ENCODE results near the gene NOP53.
"Not testable (repeated sequence)": the region's sequence is repeated elsewhere in the genome, so short reads cannot be mapped to it uniquely, and the experiment has no call there.

NOP53 gene

DNA sequence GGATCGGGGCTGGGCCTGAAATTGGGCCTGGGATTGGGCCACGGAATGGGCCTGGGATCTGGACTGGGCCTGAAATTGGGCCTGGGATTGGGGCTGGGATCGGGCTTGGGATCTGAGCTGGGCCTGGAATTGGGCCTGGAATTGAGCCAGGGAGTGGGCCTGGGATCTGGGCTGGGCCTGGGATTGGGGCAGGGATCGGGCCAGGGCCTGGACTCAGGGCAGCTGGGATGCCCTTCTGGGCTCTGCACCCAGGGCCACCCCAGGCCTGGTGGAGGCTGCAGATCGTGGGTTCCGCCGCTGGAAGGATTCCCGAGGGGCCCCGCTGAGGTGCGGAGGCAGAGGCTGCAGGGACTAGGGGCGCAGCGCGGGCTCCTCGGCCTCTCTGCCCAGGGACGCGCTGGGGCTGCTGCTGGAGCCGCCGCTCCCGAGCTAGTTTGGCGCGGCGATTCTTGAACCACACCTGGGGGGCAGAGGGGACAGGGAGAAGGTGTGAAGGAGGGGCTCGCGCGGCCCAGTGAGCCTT is 57.2 kb downstream of the NOP53 start:
- TF ChIP-seq, protein P1, sequence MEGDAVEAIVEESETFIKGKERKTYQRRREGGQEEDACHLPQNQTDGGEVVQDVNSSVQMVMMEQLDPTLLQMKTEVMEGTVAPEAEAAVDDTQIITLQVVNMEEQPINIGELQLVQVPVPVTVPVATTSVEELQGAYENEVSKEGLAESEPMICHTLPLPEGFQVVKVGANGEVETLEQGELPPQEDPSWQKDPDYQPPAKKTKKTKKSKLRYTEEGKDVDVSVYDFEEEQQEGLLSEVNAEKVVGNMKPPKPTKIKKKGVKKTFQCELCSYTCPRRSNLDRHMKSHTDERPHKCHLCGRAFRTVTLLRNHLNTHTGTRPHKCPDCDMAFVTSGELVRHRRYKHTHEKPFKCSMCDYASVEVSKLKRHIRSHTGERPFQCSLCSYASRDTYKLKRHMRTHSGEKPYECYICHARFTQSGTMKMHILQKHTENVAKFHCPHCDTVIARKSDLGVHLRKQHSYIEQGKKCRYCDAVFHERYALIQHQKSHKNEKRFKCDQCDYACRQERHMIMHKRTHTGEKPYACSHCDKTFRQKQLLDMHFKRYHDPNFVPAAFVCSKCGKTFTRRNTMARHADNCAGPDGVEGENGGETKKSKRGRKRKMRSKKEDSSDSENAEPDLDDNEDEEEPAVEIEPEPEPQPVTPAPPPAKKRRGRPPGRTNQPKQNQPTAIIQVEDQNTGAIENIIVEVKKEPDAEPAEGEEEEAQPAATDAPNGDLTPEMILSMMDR (IDR thresholded peaks at IDR 0.05; ENCODE audit: low read depth, low read length, missing control alignments): no peak
- H3K4me3 ChIP-seq (replicated peaks; ENCODE audit: low read depth, low read length): no peak overlapping the region
- no peak for DNase-seq (ENCODE audit: extremely low read depth, low read depth)

DNA sequence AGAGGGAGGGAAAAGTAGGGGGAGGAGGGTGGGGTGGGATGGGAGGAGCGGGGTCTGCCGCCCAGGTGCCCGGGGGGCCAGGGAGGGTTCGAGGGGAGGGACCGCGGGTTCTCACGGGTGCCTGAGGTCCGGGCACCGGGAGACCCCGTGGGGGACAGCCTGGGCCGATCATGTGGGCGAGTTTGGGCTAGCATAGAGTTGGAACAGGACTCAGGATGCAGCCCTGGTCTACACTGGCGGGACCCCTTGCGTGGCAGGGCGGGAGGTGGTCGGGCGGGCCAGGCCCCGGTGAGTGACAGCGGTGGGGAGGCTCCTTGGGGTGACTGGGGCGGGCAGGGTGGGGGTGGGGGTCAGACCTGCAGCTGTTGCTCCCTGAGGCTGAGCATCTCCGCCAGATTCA is 57.8 kb downstream of the NOP53 start:
- not testable (repeated sequence) for DNase-seq (ENCODE audit: extremely low read depth, low read depth); H3K4me3 ChIP-seq (replicated peaks; ENCODE audit: low read depth, low read length)

DNA sequence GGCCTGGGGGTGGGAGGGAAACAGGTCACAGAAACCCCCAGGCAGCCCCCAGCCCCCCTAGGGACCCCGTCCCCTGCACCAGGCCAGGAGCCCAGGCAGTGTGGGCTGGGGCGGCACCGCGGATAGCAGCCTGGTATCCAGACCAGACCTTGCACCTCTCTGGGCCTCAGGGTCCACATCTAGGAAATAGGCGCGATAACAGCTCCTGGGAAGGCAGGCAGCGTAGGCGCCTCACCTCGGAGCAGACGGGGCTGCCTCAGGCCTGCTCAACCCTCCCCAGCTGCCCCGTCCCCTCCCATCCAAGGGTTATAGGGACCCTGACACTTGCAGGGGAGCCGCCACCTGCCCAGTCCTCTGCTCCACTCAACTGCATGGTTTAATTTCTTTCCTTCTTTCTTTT is 58.3 kb downstream of the NOP53 start:
- not testable (repeated sequence) for DNase-seq (ENCODE audit: extremely low read depth, low read depth); H3K4me3 ChIP-seq (replicated peaks; ENCODE audit: low read depth, low read length)

DNA sequence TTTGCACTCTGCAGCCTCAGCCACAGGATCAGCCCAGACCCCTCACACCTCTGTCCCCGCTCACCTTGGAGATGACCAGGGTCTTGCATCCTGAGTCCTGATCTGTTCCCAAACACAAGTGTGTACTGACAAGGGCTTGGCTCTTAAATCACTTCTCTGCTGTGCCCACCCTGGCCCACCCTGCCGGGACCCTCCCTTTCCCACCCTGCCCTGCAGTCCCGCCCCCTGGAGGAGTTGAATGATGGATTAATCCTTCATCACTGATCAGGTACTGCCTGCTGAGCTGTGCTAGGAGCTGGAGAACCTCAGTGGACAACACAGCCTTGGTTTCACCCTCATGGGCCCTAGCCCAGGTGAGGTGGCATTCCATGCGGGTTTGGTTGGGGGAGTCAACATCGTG is 59.1 kb downstream of the NOP53 start, which contains the start of gene TPRX1:
Gene TPRX1, minus strand, starts transcription at position 101 of the 400 bp plus-strand sequence. Its CDS starts 12 bp downstream, at position 89.
- not testable (repeated sequence) for DNase-seq (ENCODE audit: extremely low read depth, low read depth); H3K4me3 ChIP-seq (replicated peaks; ENCODE audit: low read depth, low read length)

DNA sequence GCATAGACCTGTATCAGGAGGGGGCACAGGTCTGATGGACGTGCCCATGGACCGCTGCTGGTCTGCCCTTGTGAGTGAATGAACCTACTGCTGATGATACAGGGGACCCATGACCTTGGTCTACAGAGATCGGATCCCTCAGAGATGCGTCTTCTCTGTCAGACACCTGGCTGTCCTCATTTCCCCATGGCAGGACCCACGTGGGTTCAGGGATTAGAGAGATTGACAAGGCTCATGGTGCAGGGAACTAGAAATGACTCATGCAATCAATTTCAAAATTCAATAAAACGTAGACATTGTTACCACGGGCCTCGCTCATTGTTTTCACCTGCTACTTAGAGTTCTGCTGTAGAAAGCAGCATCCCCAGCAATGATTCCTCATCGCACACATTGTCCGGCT is 60.0 kb downstream of the NOP53 start:
- TF ChIP-seq, protein P1 (IDR thresholded peaks at IDR 0.05; ENCODE audit: low read depth, low read length, missing control alignments): no peak
- H3K4me3 ChIP-seq (replicated peaks; ENCODE audit: low read depth, low read length): no peak overlapping the region
- DNase-seq (ENCODE audit: extremely low read depth, low read depth): no peak

DNA sequence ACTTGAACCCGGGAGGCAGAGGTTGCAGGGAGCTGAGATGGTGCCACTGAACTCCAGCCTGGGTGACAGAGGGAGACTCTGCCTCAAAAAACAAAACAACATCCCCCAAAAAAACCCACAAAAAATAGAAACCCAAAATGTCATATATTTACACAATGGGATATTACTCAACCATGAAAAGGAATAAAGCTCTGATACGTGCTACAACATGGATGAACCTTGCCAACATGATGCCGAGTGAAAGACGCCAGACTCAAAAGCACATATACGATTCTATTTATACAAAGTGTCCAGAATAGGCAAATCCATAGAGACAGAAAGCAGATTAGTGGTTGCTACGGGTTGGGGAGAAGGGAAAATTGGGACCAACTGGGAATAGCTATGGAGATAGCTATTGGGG is 61.1 kb downstream of the NOP53 start:
- DNase-seq (ENCODE audit: extremely low read depth, low read depth): no peak
- TF ChIP-seq, protein P1 (IDR thresholded peaks at IDR 0.05; ENCODE audit: low read depth, low read length, missing control alignments): no peak
- H3K4me3 ChIP-seq (replicated peaks; ENCODE audit: low read depth, low read length): no peak overlapping the region
